RCC 7860 (cell line): ENCODE results near the gene APBB2.

Experiments used
- DNase-seq: peaks from one replicate; pipeline ENCODE4 v3.0.0-alpha.2; 2015; ENCODE audit warnings: low spot score
- FAIRE-seq: peaks from 2 replicates; lab custom pipeline; 2012; peaks lifted over from hg19 to GRCh38; lab: Jason Lieb, UNC

APBB2 gene

GRCh38 chr4:41110050-41110449, 104.3 kb downstream of the APBB2 start:
- DNase-seq (no peak), FAIRE-seq (no peak)

GRCh38 chr4:41108481-41108880, 105.9 kb downstream of the APBB2 start:
- FAIRE-seq, result no peak
- DNase-seq, result no peak

DNA sequence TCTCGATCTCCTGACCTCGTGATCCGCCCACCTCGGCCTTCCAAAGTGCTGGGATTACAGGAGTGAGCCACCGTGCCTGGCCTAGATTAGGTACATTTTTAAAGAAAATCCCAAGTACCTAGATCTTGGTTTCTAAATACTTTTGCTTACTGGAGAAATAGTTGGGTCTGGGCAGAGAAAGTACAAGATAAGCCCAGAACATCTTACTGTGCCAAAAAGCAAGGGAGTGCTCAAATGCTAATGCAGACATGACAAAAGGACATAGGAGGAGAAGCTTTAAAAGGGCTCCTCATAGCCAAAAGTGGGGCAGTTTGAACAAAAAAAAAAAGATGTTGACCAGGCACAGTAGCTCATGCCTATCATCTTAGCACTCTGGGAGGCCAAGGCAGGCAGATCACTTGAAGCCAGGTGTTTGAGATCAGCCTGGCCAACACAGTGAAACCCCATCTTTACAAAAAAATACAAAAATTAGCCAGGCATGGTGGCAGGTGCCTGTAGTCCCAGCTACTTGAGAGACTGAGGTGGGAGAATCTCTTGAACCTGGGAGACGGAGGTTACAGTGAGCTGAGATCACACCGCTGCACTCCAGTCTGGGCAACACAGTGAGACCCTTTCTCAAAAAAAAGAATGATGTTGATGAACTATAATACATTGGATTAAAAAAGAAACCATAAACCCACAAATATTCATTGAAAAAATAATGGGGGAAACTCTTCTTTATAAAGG, 107.5 kb downstream of the APBB2 start:
- FAIRE-seq, result no peak
- no peak for DNase-seq

DNA sequence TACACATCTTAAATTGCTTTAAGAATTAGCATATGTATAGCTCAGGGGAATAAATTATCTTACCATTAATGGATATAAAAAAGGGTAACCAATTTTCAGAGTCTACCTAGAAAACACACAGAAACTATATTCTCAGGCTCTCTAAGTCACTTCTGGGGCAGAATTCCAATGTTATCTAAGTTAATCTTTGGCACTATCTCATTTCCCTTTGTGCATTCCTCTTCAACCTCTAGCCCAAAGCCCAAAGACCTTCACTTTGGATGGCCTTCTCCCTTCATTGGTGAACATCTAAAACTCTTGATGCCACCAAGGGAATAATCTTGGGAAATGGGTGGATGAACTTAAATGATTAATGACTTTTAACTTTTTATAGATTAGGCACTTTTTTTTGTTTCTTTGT, 108.3 kb downstream of the APBB2 start:
- FAIRE-seq, result no peak

DNA sequence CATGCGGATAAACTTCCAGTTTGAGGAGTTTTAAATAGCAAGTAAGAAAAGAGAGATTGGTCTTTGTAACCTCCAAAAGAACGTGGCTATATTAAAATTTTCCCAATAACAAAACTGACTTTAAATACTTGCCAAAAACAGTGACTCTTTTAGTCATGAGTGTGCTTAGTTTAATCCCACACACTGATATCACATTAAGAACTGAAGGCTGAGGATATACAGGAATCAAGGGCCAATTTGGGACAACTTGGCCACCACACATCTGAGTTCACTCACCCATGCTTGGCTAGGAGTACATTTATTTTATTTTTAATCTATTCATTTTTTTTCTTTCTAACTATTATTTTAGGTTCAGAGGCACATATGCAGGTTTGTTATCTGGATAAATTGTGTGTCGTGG, 110.2 kb downstream of the APBB2 start:
- DNase-seq, result no peak
- FAIRE-seq, result no peak

More for the DNA sequence above, 108.3 kb downstream of the APBB2 start:
- no peak for DNase-seq

DNA sequence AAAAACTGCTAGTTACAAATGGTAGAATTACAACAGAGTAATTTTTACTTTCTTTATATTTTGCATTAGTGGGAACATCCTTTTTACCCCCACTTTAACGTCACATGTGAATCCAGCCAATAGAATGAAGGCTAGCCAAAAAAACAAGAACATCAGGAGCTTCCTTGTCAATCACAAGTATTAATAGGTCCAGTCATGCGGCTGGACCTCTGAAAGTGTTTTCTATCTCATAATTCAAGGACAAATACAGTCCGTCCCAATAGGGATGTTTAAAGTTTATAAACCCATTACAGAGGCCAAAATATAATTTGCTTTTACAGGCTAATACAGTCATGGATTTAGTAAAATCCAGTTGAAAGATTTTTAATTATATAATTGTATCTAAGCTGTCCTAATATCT, 110.7 kb downstream of the APBB2 start:
- DNase-seq (no peak), FAIRE-seq (no peak)

DNA sequence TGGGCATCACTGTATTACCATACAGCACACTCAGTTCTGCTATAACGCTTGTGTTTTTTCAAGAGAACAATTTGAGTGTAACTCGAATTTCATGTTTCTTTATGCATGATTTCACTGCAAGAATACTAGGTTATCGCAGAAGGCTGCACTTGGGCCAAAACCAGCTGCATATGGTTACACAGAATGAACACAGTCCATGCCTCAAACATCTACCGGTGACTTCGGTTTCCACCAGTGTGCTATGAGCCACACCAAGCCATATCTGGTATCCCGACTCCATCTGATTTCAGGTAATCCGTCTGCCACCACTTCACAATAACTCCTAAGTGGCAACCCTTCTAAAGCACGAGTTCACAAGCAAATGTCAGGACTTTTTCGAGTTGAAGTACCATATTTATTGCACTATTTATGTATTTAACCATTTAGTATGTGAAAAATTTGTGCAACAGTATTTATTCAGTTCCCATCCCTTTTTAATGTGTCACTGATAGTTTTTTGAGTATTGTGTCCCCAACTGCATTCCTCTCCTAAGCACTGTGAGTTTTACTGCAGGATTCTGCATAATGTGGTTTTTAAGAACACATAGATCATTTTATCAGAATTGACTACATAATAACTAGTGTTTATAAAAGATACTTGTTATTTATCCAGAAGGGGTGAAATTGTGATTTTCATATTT, 111.8 kb downstream of the APBB2 start:
- FAIRE-seq, result no peak
- DNase-seq, result no peak

GRCh38 chr4:41098093-41099048, 116.0 kb downstream of the APBB2 start:
- FAIRE-seq (peak; percentile 46), DNase-seq (no peak)

DNA sequence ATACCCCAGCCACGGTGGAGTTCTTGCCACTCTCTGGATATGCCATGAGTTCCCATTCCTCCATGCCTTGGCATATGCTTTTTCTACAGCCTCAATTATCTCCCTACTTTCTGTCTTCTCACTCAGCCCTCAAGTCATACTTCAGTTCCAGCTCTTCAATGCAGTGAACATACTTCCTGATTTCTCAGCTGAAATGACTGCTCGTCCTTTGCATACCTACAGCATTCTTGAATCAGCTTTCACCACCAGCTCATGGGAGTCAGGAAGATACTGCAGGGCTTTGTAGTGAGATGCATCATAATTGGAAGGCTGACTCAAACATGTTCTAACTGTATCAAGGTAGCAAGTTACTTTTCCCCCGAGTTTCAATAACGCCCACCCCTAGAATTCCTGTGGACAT, 118.4 kb downstream of the APBB2 start:
- DNase-seq (no peak), FAIRE-seq (no peak)

- DNase-seq, result no peak
These were observed 119.0 kb downstream of the APBB2 start for GRCh38 chr4:41095192-41095872.

DNA sequence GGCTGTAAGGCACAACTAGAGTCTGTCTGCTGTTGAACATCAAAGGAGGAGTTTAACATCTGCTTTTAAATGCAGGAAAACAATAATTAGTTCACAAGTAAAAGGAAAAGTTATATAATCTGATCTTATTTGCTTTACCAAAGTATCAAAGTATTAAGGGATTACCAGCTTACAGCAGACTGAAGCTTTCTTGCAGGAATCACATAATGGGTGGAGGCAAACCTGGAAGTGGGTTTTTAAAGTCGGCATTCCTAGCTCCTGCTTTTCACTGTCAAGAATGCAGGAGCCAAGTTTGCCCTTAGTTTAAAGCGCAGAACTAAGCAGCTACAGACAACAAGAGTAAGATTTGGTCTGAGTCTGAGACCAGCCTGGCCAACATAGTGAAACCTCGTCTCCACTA, 122.2 kb downstream of the APBB2 start:
- FAIRE-seq, result no peak
- no peak for DNase-seq

More at GRCh38 chr4:41095192-41095872, 119.0 kb downstream of the APBB2 start:
- FAIRE-seq, result no peak

DNA sequence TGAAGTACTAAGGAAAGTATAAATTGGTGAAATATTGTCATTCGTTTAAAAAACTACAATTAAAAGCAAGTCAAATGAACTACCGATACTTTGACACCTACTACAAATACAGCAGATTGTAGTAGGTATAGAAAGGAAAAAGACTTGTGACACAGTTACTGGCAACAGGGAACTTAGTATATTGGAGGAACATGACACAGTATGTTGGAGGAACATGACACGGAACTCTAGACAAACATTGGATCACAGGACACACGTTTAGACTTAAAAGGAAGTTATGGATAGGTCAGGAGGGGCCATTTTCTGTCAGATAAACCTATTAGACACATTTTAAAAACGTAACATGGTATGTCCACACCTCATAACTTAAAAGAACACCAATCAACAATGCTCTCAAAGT, 132.5 kb downstream of the APBB2 start:
- FAIRE-seq, result no peak
- no peak for DNase-seq

- no peak for FAIRE-seq
- DNase-seq, result no peak
These were observed 133.4 kb downstream of the APBB2 start for GRCh38 chr4:41080976-41081375.

- DNase-seq (no peak), FAIRE-seq (no peak)
These were observed 134.3 kb downstream of the APBB2 start for GRCh38 chr4:41079881-41080560.

DNA sequence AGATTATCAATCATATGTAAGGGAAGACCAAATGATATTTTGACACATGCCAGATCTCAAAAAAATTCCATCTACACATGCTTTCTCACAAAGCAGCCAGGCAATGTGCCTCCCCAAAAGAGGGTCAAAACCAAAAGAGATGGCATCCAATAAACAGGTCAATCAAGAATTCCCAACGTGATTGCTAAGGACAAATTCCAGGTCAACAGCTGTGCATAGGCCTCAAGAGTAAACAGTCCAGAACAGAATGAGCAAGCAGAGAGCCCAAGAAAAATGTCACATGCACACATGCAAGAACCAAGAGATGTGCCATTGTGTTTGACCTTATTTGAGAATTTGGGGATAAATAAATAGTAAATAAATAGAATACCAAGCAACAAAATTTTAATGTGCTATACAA, 136.7 kb downstream of the APBB2 start:
- DNase-seq, result no peak
- no peak for FAIRE-seq

DNA sequence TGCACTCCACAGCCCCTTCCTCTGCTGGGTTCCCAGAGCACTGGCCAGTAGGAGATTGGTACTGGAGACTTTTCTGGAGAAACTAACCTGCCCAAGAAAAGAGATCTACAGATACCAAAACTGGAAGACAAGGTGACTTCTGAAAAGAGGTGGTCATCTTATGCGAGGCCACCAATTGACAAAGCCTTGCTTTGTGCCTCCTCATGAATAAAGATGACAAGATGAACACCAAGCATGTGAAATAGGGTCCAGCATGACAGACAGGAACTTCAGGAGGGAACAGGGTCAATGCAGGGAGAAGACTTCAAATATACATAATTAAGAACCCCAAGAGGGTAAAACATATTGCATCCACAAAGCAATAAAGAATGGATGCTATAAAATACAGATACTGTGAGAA, 137.9 kb downstream of the APBB2 start:
- DNase-seq (no peak), FAIRE-seq (no peak)

GRCh38 chr4:41074215-41074614, 140.1 kb downstream of the APBB2 start:
- no peak for DNase-seq
- FAIRE-seq, result no peak

DNA sequence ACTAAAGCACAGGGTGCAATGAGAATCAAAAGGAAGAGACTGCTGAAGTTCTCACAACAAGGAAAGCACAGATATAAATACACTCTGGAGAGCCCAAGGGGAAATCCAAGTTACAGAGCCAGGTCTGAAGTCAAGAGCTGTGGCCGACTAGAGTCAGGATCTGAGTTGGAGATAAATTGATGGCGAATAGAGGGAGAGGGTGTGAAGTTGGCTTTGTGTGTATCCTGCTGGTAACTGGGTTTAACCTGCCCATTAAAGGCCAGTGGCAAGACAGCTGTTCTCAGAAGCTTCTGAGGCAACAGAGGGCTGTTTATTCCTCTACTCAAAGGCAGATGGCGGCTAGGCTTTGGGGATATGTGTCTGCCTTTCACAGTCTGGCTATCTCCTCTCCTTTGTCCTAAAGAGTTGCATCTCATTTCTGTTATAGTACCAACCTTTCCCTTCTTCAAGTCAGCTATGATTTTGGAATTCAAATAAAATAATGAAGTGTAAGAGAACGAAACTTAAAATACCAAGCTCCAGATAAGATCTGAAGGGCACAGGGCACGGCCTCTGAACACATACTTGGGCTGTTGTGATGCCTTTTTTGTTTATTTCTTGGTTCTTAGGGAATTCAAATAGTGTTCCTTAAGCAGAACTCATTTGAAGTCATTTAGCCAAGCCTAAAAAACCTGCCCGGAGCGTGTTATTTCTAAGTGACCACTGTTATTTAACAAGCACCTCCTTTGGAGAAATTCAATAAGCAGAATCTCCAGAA, 142.1 kb downstream of the APBB2 start:
- DNase-seq (no peak), FAIRE-seq (no peak)

DNA sequence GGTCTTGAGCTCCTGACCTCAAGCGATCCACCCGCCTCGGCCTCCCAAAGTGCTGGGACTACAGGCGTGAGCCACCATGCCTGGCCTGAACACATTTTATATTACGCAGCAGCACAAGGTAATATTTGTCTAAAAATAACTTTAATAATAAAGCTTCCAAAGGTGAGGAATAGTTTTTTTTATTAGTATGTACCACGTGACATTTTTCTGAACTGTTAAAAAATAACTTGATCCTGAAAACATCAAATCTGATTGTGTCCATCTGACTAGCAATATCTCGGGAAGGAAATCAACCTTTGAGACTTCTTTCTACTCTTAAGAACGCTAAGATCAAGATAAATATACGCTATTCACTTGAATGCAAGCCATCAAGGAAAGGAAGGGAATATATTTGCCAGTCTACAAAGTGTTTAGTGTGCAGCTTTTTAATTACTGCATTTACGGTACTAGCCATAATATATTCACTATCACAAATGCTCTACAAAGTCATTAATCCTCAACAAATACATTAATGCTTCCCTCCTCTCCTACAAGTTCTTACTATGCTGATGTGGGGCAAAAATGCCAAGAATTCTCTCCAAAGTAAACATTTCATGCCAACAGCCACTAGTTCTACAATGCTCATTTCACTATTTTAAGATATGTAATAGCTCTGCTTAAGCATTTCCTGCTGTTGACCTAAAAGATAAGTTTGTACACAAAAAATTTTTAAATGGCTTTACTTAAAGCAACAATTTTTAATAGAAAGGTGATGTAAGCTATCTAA, 143.6 kb downstream of the APBB2 start:
- FAIRE-seq, result no peak
- no peak for DNase-seq
